ENCODE measurements around the gene COPZ2.

GRCh38 chr17:48059125-48059668 lies 21.6 kb upstream of the COPZ2 start:
- TF ChIP-seq CTCF (IDR thresholded peaks at IDR 0.05; ENCODE audit: insufficient read depth, low read length, poor library complexity, severe bottlenecking) (no peak), EZH2phosphoT487 (conservative IDR thresholded peaks at IDR 0.05; ENCODE audit: low read length) (no peak)
